Measurements from ENCODE around the gene GHSR. TPM values are rescaled to one million over a fixed set of nuclear protein-coding genes. Genes with fewer than 3 reads are reported as not detected.

Gene GHSR
- total RNA-seq, 1 donor = not detected

DNA sequence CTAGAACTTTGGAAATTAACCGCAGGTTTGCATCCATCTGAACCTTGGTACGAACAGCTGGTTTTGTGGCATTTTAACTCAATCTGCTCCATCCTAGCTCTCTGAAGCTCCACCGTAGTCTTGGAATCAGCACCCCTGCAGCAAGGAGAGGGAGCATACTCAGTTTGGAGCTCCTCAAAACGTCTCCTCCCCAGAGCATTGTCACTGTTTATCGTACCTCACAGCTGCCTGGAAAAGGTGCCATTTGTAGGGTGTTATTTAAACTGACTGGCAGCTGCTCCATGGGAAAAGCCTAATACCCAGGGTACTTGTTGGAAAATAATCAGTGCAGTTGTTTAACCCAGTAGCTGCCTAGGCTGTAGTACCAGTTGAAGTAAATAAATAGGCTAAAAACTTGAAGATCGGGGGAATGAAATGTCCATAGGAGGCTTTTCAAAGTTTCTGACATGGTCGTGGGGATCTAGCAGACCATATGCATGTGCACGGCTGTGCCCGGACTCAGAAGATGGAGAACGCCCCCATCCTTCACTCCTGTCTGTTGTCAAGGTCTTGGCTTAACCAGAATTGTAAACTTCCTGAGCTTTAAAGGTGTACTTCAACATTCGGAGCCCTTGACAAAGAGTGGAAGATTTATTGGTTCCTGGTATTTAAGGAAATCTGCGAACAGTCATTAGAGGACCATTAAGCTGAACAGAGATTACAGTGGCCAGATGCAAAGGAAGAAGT lies 43.9 kb downstream of the GHSR start:
- H3K27ac ChIP-seq (ENCODE audit: low read depth, low read length) = no peak overlapping the region
- no peaks in the 10 kb centered on the region for H4K20me1 ChIP-seq (ENCODE audit: insufficient read depth, low read length)
- H3K27me3 ChIP-seq (ENCODE audit: insufficient read depth, low read length) = no peaks in the 10 kb centered on the region
- no peaks in the 10 kb centered on the region for H3K9me3 ChIP-seq (ENCODE audit: low read depth, low read length)
- peak; percentile 63 for DNase-seq (ENCODE audit: insufficient read length, low spot score, missing footprints)
- H3K79me2 ChIP-seq (ENCODE audit: insufficient read depth, low read length) = no peaks in the 10 kb centered on the region
- no peaks in the 10 kb centered on the region for H3K4me1 ChIP-seq (ENCODE audit: insufficient read depth, low read length)
- peaks cover 14% of the 10 kb centered on the region for H3K36me3 ChIP-seq (ENCODE audit: insufficient read depth, low read length)
- H2AFZ ChIP-seq (ENCODE audit: low read length) = no peak overlapping the region
- no peak overlapping the region for H3K4me3 ChIP-seq (ENCODE audit: insufficient read depth, low read length)
- H3K4me2 ChIP-seq (ENCODE audit: insufficient read depth, low read length) = no peak overlapping the region
- TF ChIP-seq, protein P1, sequence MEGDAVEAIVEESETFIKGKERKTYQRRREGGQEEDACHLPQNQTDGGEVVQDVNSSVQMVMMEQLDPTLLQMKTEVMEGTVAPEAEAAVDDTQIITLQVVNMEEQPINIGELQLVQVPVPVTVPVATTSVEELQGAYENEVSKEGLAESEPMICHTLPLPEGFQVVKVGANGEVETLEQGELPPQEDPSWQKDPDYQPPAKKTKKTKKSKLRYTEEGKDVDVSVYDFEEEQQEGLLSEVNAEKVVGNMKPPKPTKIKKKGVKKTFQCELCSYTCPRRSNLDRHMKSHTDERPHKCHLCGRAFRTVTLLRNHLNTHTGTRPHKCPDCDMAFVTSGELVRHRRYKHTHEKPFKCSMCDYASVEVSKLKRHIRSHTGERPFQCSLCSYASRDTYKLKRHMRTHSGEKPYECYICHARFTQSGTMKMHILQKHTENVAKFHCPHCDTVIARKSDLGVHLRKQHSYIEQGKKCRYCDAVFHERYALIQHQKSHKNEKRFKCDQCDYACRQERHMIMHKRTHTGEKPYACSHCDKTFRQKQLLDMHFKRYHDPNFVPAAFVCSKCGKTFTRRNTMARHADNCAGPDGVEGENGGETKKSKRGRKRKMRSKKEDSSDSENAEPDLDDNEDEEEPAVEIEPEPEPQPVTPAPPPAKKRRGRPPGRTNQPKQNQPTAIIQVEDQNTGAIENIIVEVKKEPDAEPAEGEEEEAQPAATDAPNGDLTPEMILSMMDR (IDR thresholded peaks at IDR 0.05; ENCODE audit: extremely low read depth, low read depth, low read length) = no peak

DNA sequence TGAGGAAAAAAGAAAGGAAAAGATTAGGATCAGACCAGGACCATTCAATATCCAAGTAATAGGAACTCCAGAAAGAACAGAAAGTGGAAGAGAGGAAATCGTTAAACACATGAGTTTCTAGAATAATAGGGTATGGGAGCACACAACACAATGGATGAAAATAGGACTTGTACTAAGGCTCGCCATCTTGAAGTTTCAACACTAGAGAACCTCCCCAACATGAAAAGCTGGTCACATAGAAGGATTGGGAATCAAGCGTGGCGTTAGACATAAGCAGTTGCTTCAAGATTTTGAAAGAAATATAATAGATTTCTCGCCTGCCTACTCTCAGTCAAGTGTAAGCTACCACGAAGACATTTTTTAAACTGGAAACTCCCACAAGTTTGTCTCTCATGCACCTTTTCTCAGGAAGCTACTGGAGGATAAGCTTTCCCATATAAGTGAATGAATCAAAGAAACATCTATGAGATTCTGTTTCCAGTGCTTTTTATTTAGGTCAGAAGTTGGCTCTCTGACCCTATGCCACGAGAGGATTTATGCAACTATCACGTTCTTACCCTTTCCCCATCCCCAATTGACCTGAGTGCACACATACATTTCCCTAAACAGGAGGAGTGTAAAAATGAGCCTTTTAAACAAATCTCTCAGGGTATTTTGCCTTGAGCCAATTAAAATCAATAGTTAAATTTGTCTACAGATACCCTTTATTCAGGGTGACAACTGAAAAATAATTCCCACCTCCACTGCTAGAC lies 45.2 kb downstream of the GHSR start:
- Histone ChIP-seq H3K4me1 (ENCODE audit: insufficient read depth, low read length) (no peaks in the 10 kb centered on the region), H3K27me3 (ENCODE audit: insufficient read depth, low read length) (no peaks in the 10 kb centered on the region), H3K27ac (ENCODE audit: low read depth, low read length) (no peak overlapping the region), H3K4me3 (ENCODE audit: insufficient read depth, low read length) (no peak overlapping the region), H4K20me1 (ENCODE audit: insufficient read depth, low read length) (peaks cover 8% of the 10 kb centered on the region), H3K9me3 (ENCODE audit: low read depth, low read length) (no peaks in the 10 kb centered on the region), H2AFZ (ENCODE audit: low read length) (no peak overlapping the region), H3K4me2 (ENCODE audit: insufficient read depth, low read length) (no peak overlapping the region), H3K79me2 (ENCODE audit: insufficient read depth, low read length) (no peaks in the 10 kb centered on the region), H3K36me3 (ENCODE audit: insufficient read depth, low read length) (peaks cover 21% of the 10 kb centered on the region)
- DNase-seq (ENCODE audit: insufficient read length, low spot score, missing footprints) = no peak
- TF ChIP-seq, protein P1 (IDR thresholded peaks at IDR 0.05; ENCODE audit: extremely low read depth, low read depth, low read length) = no peak

DNA sequence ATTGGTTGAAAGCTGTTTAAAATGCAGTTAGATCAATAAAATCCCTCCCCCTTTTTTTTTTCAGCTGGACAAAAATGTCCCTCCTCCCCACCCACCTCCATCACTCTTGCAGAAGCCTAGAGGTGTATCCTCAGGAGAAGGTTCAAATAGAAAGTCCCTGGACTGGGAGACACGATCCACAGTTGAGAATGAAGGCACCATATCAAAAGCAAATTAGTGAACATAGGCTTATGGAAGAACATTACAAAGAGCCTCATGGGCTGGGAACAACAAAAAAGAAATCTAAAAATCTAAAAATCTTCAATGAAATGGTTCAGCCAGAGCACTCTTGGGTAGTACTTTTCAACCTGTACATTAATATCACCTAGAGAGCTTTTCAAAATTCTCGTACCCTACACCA lies 46.2 kb downstream of the GHSR start:
- no peak overlapping the region for H2AFZ ChIP-seq (ENCODE audit: low read length)
- H3K9me3 ChIP-seq (ENCODE audit: low read depth, low read length) = no peaks in the 10 kb centered on the region
- no peak overlapping the region for H3K4me3 ChIP-seq (ENCODE audit: insufficient read depth, low read length)
- no peaks in the 10 kb centered on the region for H3K27me3 ChIP-seq (ENCODE audit: insufficient read depth, low read length)
- H3K79me2 ChIP-seq (ENCODE audit: insufficient read depth, low read length) = no peaks in the 10 kb centered on the region
- TF ChIP-seq, protein P1 (IDR thresholded peaks at IDR 0.05; ENCODE audit: extremely low read depth, low read depth, low read length) = no peak
- no peaks in the 10 kb centered on the region for H3K4me1 ChIP-seq (ENCODE audit: insufficient read depth, low read length)
- DNase-seq (ENCODE audit: insufficient read length, low spot score, missing footprints) = no peak
- H3K27ac ChIP-seq (ENCODE audit: low read depth, low read length) = no peak overlapping the region
- H3K36me3 ChIP-seq (ENCODE audit: insufficient read depth, low read length) = peaks cover 30% of the 10 kb centered on the region
- H3K4me2 ChIP-seq (ENCODE audit: insufficient read depth, low read length) = no peak overlapping the region
- peaks cover 9% of the 10 kb centered on the region for H4K20me1 ChIP-seq (ENCODE audit: insufficient read depth, low read length)

DNA sequence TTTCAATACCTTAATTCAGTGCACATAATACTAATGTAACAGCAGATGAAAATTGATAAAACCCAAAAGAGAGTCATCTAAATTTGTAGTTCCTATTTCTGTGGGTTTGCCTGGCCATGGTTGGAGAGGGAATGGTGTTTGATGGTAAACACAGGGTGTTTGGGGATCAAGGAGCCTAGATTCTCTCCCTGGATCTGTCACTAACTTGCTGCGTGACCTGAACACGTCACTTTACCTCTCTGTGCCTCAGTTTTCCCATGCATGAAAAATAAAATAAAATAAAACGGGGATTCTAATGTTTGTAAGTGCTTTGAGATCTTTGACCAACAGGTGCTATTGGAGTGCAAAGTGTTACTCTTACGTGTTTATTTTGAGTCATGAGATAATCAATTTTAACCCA lies 49.8 kb downstream of the GHSR start:
- Histone ChIP-seq H4K20me1 (ENCODE audit: insufficient read depth, low read length) (peaks cover 13% of the 10 kb centered on the region), H3K27me3 (ENCODE audit: insufficient read depth, low read length) (no peaks in the 10 kb centered on the region), H3K27ac (ENCODE audit: low read depth, low read length) (no peak overlapping the region), H2AFZ (ENCODE audit: low read length) (no peak overlapping the region), H3K36me3 (ENCODE audit: insufficient read depth, low read length) (peaks cover 40% of the 10 kb centered on the region), H3K9me3 (ENCODE audit: low read depth, low read length) (no peaks in the 10 kb centered on the region), H3K79me2 (ENCODE audit: insufficient read depth, low read length) (peaks cover 4% of the 10 kb centered on the region), H3K4me1 (ENCODE audit: insufficient read depth, low read length) (no peaks in the 10 kb centered on the region), H3K4me2 (ENCODE audit: insufficient read depth, low read length) (no peak overlapping the region), H3K4me3 (ENCODE audit: insufficient read depth, low read length) (no peak overlapping the region)
- DNase-seq (ENCODE audit: insufficient read length, low spot score, missing footprints) = no peak
- TF ChIP-seq, protein P1 (IDR thresholded peaks at IDR 0.05; ENCODE audit: extremely low read depth, low read depth, low read length) = no peak
